Astrocyte of the cerebellum (primary cell): ENCODE measurements around the gene RERGL.

ENCODE experiments used
- DNase-seq: peaks from one replicate; pipeline ENCODE4 v3.0.0-alpha.2; 2011; ENCODE audit warnings: low read depth
- H3K4me3 ChIP-seq: 2 replicates; pipeline ENCODE4 v1.5.1; 2011; ENCODE audit warnings: mild to moderate bottlenecking, low read depth, low read length, moderate library complexity
- in situ Hi-C: cut with HindIII; loops from 2 replicates; pipeline ENCODE4 v1.10.0; 2017; ENCODE audit warnings: low sequenced_read_pairs
- TF ChIP-seq, protein P1 (sequence below): IDR thresholded peaks from 2 replicates; pipeline ENCODE4 v1.5.1; 2012; ENCODE audit warnings: low read length, low read depth, moderate library complexity, mild to moderate bottlenecking; ENCODE audit errors: missing control alignments

The RERGL gene, protein sequence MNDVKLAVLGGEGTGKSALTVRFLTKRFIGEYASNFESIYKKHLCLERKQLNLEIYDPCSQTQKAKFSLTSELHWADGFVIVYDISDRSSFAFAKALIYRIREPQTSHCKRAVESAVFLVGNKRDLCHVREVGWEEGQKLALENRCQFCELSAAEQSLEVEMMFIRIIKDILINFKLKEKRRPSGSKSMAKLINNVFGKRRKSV

DNA sequence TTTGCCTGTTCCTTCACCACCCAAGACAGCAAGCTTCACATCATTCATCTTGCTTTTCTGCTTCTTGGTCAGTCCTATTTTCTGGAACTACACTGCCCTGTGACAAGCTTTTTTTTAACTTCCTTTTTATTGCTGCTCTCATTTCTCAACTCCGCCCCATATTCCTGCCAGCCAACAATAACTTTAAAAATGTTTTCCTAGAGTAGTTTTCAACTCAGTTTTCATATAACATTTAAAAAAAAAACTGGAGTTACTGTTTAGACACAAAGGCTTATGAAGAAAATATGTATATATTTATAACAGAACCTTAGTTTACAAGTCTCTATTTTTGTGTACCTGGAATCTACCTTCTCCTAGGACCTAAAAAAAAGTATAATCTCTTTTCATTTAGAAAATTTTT is at the start of gene RERGL:
TSS of gene RERGL (minus strand) at position 101 of the 400 bp plus-strand sequence. CDS start at position 48, 53 bp downstream.
- TF ChIP-seq, protein P1, sequence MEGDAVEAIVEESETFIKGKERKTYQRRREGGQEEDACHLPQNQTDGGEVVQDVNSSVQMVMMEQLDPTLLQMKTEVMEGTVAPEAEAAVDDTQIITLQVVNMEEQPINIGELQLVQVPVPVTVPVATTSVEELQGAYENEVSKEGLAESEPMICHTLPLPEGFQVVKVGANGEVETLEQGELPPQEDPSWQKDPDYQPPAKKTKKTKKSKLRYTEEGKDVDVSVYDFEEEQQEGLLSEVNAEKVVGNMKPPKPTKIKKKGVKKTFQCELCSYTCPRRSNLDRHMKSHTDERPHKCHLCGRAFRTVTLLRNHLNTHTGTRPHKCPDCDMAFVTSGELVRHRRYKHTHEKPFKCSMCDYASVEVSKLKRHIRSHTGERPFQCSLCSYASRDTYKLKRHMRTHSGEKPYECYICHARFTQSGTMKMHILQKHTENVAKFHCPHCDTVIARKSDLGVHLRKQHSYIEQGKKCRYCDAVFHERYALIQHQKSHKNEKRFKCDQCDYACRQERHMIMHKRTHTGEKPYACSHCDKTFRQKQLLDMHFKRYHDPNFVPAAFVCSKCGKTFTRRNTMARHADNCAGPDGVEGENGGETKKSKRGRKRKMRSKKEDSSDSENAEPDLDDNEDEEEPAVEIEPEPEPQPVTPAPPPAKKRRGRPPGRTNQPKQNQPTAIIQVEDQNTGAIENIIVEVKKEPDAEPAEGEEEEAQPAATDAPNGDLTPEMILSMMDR, result no peak
- no peak for DNase-seq
- H3K4me3 ChIP-seq, result no peak within 1 kb of the TSS
- in situ Hi-C loops, result no loop called here

DNA sequence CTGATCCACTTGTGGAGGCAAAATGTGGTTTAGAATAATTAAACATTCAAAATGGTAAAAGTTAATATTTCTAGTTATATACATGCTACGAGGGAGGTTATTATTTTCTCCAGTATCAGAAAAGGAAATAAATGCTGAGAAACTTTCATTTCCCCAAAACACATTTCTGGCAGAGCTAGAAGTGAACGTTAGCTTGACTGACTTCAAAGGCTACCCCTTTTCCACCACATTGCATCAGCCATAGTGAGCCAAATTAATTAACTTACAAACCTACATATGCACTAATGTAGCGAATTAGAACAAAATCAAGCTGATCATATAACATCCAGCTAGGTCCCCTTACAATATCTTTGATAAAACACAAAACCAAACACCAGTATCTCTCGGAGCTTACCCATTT is 49.3 kb upstream of the RERGL start:
- H3K4me3 ChIP-seq, result no peak overlapping the region
- in situ Hi-C loops, result loop anchor here (5.0 kb wide), 1 partner anchor 83 kb away; no protein-coding TSS in a partner anchor
- TF ChIP-seq, protein P1, result no peak
- no peak for DNase-seq

DNA sequence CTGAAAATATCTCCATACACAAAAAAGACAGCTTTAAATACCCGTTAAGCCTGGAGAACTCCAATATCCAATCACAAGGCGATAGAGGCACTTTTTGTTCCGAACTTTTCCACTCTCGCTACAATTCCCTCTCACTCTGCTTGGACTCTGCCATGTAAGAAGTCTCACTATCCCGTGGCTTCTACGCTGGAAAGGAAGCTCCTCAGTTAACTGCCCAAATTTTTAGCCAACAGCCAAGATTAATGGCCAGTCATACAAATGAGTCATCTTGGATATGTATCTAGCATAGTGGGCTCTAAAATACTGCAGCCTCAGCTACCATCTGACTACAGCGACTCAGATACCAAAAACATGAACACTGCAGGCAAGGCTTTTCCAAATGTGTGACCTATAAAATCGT is 45.5 kb upstream of the RERGL start:
- TF ChIP-seq, protein P1, result no peak
- in situ Hi-C loops, result loop anchor here (5.0 kb wide), 1 partner anchor 87 kb away; no protein-coding TSS in a partner anchor
- no peak overlapping the region for H3K4me3 ChIP-seq
- DNase-seq, result peak; percentile 11

DNA sequence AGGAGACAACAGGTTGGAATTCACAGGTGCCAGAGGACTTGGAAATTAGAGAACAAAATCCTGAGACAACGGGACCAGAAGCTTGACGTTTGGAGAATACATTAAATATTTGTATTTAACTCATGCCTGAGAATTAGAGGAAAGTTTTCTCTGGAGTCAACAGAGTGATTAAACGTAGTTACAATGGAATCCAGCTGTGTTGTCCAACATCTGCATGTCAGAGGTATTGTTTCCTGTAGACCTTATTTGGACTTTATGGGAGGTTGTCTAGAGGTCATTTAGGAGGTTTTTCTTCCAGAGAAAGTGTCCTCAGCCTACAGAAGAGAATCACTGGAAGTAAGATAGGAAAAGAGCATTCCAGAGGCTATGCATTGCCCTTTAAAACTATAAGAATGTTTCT is 45.1 kb upstream of the RERGL start:
- TF ChIP-seq, protein P1, result no peak
- no peak overlapping the region for H3K4me3 ChIP-seq
- in situ Hi-C loops, result loop anchor here (5.0 kb wide), 1 partner anchor 87 kb away; no protein-coding TSS in a partner anchor
- DNase-seq, result no peak

DNA sequence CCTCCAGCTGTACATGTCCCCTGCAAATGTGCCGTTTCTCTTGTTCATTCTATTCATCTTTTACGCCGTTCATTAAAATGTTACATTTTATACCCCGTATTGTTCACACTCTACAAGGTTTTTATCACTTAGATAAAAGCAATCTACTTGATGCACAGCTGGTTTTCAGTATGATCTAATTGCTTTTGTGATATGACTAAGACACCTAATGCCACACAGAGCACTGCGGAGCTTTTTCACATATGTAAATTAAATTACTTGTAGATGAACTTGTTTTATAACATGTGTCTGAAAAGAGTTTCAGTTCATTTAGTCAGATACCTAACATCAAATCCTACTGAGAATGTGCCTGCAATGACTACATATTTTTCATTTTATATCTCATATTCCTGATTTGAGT is 40.9 kb upstream of the RERGL start:
- TF ChIP-seq, protein P1, result no peak
- no peak overlapping the region for H3K4me3 ChIP-seq
- no peak for DNase-seq
- in situ Hi-C loops, result no loop called here

DNA sequence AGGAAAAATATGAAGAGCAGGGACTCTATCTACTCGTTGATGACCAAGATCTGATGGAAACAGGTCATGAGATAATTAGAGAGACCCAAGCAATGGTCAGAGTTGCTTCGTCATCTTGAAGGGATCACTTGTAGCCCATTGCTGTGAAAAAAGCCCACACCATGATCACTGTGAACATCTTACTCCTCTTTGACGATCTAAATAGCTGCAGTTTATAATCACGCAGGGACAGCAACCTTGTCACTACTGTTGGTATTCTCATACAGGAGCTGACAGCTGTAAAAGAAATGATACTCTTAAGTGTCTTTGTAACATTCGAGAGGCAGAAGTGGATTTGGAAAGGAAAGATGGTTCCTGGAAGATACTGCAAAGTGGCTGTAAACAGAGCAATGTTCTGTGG is 33.7 kb upstream of the RERGL start:
- DNase-seq, result no peak
- in situ Hi-C loops, result no loop called here
- TF ChIP-seq, protein P1, result no peak
- no peak overlapping the region for H3K4me3 ChIP-seq
